H9 (cell line): Measurements from ENCODE around the gene AGBL4. TPM values are rescaled to one million over a fixed set of nuclear protein-coding genes. Genes with fewer than 3 reads are reported as not detected.

ENCODE experiments used
- DNase-seq: peaks from one replicate; pipeline ENCODE4 v3.0.0-alpha.2; 2017
- H2AFZ ChIP-seq: one replicate; pipeline ENCODE4 v1.6.1; 2013; ENCODE audit warnings: mild to moderate bottlenecking, low read length, control low read depth, moderate library complexity
- H2AK5ac ChIP-seq: 2 replicates; pipeline ENCODE4 v1.6.1; 2013; ENCODE audit warnings: low read length, control low read depth, mixed read lengths; ENCODE audit not compliant: insufficient read length
- H2BK120ac ChIP-seq: one replicate; pipeline ENCODE4 v1.6.1; 2013; ENCODE audit warnings: low read depth, mild to moderate bottlenecking, low read length, control low read depth, inconsistent platforms; ENCODE audit not compliant: poor library complexity, severe bottlenecking
- H2BK12ac ChIP-seq: 2 replicates; pipeline ENCODE4 v1.6.1; 2013; ENCODE audit warnings: low read length, control low read depth, mixed read lengths, low read depth; ENCODE audit not compliant: insufficient read length
- H2BK15ac ChIP-seq: 2 replicates; pipeline ENCODE4 v1.6.1; 2013; ENCODE audit warnings: low read depth, low read length, control low read depth
- H2BK20ac ChIP-seq: one replicate; pipeline ENCODE4 v1.6.1; 2013; ENCODE audit warnings: low read depth, mild to moderate bottlenecking, low read length, control low read depth, inconsistent platforms; ENCODE audit not compliant: poor library complexity, severe bottlenecking
- H2BK5ac ChIP-seq: 2 replicates; pipeline ENCODE4 v1.6.1; 2013; ENCODE audit warnings: low read length, control low read depth, mixed read lengths; ENCODE audit not compliant: insufficient read length
- H3K14ac ChIP-seq: 2 replicates; pipeline ENCODE4 v1.6.1; 2013; ENCODE audit warnings: low read length, control low read depth; ENCODE audit not compliant: insufficient read depth
- H3K18ac ChIP-seq: 2 replicates; pipeline ENCODE4 v1.6.1; 2013; ENCODE audit warnings: low read depth, mild to moderate bottlenecking, mixed read lengths, low read length, control low read depth; ENCODE audit not compliant: insufficient read length
- H3K23ac ChIP-seq: 2 replicates; pipeline ENCODE4 v1.6.1; 2013; ENCODE audit warnings: low read length, control low read depth, mixed read lengths, low read depth; ENCODE audit not compliant: insufficient read length
- H3K23me2 ChIP-seq: 2 replicates; pipeline ENCODE4 v1.6.1; 2013; ENCODE audit warnings: low read depth, mild to moderate bottlenecking, mixed read lengths, low read length, control low read depth; ENCODE audit not compliant: insufficient read length, poor library complexity, severe bottlenecking
- H3K27ac ChIP-seq: 2 replicates; pipeline ENCODE4 v1.5.1; 2013; ENCODE audit warnings: low read length, control low read depth, mixed read lengths, low read depth; ENCODE audit not compliant: insufficient read length
- H3K27me3 ChIP-seq: 2 replicates; pipeline ENCODE4 v1.6.1; 2013; ENCODE audit warnings: low read length, control low read depth, inconsistent platforms; ENCODE audit not compliant: insufficient read depth
- H3K4ac ChIP-seq: 2 replicates; pipeline ENCODE4 v1.6.1; 2013; ENCODE audit warnings: low read depth, mild to moderate bottlenecking, control low read depth, inconsistent platforms, low read length, moderate library complexity
- H3K4me1 ChIP-seq: 2 replicates; pipeline ENCODE4 v1.6.1; 2013; ENCODE audit warnings: low read length, control low read depth, inconsistent platforms; ENCODE audit not compliant: insufficient read depth
- H3K4me2 ChIP-seq: 2 replicates; pipeline ENCODE4 v1.6.1; 2013; ENCODE audit warnings: low read length, control low read depth, mixed read lengths; ENCODE audit not compliant: insufficient read length, insufficient read depth
- H3K56ac ChIP-seq: 2 replicates; pipeline ENCODE4 v1.6.1; 2013; ENCODE audit warnings: low read depth, mild to moderate bottlenecking, mixed read lengths, low read length, control low read depth; ENCODE audit not compliant: insufficient read length
- H3K79me1 ChIP-seq: 2 replicates; pipeline ENCODE4 v1.6.1; 2013; ENCODE audit warnings: low read depth, mild to moderate bottlenecking, moderate library complexity, low read length, control low read depth, inconsistent platforms; ENCODE audit not compliant: insufficient read depth, poor library complexity, severe bottlenecking
- H3K79me2 ChIP-seq: 2 replicates; pipeline ENCODE4 v1.6.1; 2013; ENCODE audit warnings: low read length, control low read depth, inconsistent platforms; ENCODE audit not compliant: insufficient read depth
- H3K9ac ChIP-seq: 2 replicates; pipeline ENCODE4 v1.6.1; 2013; ENCODE audit warnings: low read length, control low read depth, mixed read lengths; ENCODE audit not compliant: insufficient read length; ENCODE audit errors: extremely low read depth
- H3K9me3 ChIP-seq: one replicate; pipeline ENCODE4 v1.6.1; 2013; ENCODE audit warnings: low read depth, low read length, inconsistent platforms; ENCODE audit not compliant: control insufficient read depth
- H3T11ph ChIP-seq: one replicate; pipeline ENCODE4 v1.6.1; 2013; ENCODE audit warnings: mild to moderate bottlenecking, low read length, control low read depth, inconsistent platforms
- H4K20me1 ChIP-seq: one replicate; pipeline ENCODE4 v1.6.1; 2013; ENCODE audit not compliant: control insufficient read depth, insufficient read length, insufficient read depth
- H4K5ac ChIP-seq: 2 replicates; pipeline ENCODE4 v1.6.1; 2013; ENCODE audit warnings: low read depth, mild to moderate bottlenecking, mixed read lengths, low read length, control low read depth; ENCODE audit not compliant: insufficient read length
- H4K8ac ChIP-seq: replicated peaks from 2 replicates; pipeline ENCODE4 v1.6.1; 2013; ENCODE audit warnings: low read length, control low read depth, mixed read lengths, low read depth; ENCODE audit not compliant: insufficient read length
- H4K91ac ChIP-seq: 2 replicates; pipeline ENCODE4 v1.6.1; 2013; ENCODE audit warnings: low read depth, mild to moderate bottlenecking, moderate library complexity, mixed read lengths, low read length, control low read depth; ENCODE audit not compliant: insufficient read length
- H3K27ac Mint-ChIP-seq, 3 experiments: 2 replicates in 2 of 3; 3 replicates in 1 of 3; pipeline ENCODE4 v1.8.0; 2020 to 2021; ENCODE audit warnings: mixed read lengths in 3 of 3, mild to moderate bottlenecking in 1 of 3, moderate library complexity in 1 of 3
- H3K27me3 Mint-ChIP-seq: 2 replicates; pipeline ENCODE4 v1.8.0; 2021; ENCODE audit warnings: low read depth, mild to moderate bottlenecking, moderate library complexity, mixed read lengths
- H3K36me3 Mint-ChIP-seq, 3 experiments: 2 replicates in 2 of 3; 3 replicates in 1 of 3; pipeline ENCODE4 v1.8.0; 2020 to 2021; ENCODE audit warnings: low read depth in 3 of 3, mixed read lengths in 3 of 3; ENCODE audit not compliant: insufficient read depth in 1 of 3
- H3K4me1 Mint-ChIP-seq, 2 experiments: 2 replicates each; pipeline ENCODE4 v1.8.0; 2020; ENCODE audit warnings: mixed read lengths in 2 of 2
- H3K4me3 Mint-ChIP-seq, 2 experiments: 2 replicates in 1 of 2; 3 replicates in 1 of 2; pipeline ENCODE4 v1.8.0; 2020 to 2021; ENCODE audit warnings: mild to moderate bottlenecking in 2 of 2, mixed read lengths in 2 of 2, moderate library complexity in 1 of 2
- H3K9me3 Mint-ChIP-seq, 2 experiments: 2 replicates in 1 of 2; 3 replicates in 1 of 2; pipeline ENCODE4 v1.8.0; 2020; ENCODE audit warnings: mild to moderate bottlenecking in 2 of 2, mixed read lengths in 2 of 2, moderate library complexity in 1 of 2
- WGBS: extraction: QIAGEN DNeasy Blood & Tissue Kit; methylation state at CpG from one replicate; pipeline ENCODE4 v1.1.7; 2013; ENCODE audit warnings: missing lambda C conversion rate, low lambda C conversion rate, mixed read lengths; ENCODE audit not compliant: insufficient read length; ENCODE audit errors: extremely low coverage; 5-methylcytosine and 5-hydroxymethylcytosine counted together
- total RNA-seq: library from RNA; stranded (reverse); gene quantifications from 2 replicates; pipeline ENCODE4 v1.2.1, GENCODE V29; 2021
- TF ChIP-seq, protein P1 (sequence below): fragments of 200-600 bp; sonication (generic); conservative IDR thresholded peaks from 3 replicates; pipeline ENCODE4 v1.8.0; 2021; ENCODE audit warnings: antibody characterized with exemption, mild to moderate bottlenecking

The AGBL4 gene
- total RNA-seq, 1 experiment from 2014 or later = not detected

DNA sequence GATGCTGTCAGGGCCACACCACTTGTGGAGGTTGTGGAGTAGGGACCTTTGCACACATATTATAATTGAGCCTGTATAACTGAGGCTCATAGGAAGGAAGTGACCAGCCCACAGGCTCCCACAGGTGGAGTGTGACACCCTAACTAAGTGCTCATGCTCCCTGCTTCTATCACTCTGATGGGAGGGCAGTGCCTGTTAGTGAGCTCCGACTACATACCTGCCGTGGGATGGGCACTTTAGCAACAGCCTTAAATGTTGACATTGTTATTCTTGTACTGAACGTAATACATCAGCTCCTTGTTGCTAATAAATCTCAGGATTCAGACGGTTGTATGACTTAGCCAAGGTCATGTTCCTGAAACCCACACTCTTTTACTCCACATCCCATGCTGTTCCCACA, 1305.0 kb downstream of the AGBL4 start:
- no peak overlapping the region for H2BK12ac ChIP-seq
- H4K5ac ChIP-seq = no peak overlapping the region
- H3T11ph ChIP-seq = no peak overlapping the region
- no peak overlapping the region; a peak in 1 of 7 replicates for H3K27ac Mint-ChIP-seq
- no peaks in the 10 kb centered on the region for H3K9me3 Mint-ChIP-seq
- no peaks in the 10 kb centered on the region for H3K36me3 Mint-ChIP-seq
- peaks cover 1% of the 10 kb centered on the region; the same call in 1 of the 2 replicates for H3K27me3 Mint-ChIP-seq
- H4K91ac ChIP-seq = no peak overlapping the region
- H2BK20ac ChIP-seq = no peak overlapping the region
- no peak for DNase-seq
- H4K20me1 ChIP-seq = no peaks in the 10 kb centered on the region
- no peak overlapping the region for H3K4me2 ChIP-seq
- H4K8ac ChIP-seq = no peak overlapping the region
- H2BK15ac ChIP-seq = no peak overlapping the region
- no peak overlapping the region for H3K4me3 Mint-ChIP-seq
- H2AFZ ChIP-seq = no peak overlapping the region
- H2BK5ac ChIP-seq = no peak overlapping the region
- H3K4ac ChIP-seq = no peak overlapping the region
- no CpG with 5 or more reads among the region's 4 CpGs for WGBS
- H3K14ac ChIP-seq = no peak overlapping the region
- H3K23ac ChIP-seq = no peak overlapping the region
- H3K27me3 ChIP-seq = no peaks in the 10 kb centered on the region; the same call in 1 of the 2 replicates
- no peaks in the 10 kb centered on the region for H3K9me3 ChIP-seq
- H3K79me2 ChIP-seq = no peaks in the 10 kb centered on the region
- H3K9ac ChIP-seq = no peak overlapping the region
- no peak overlapping the region for H3K18ac ChIP-seq
- no peak overlapping the region for H2BK120ac ChIP-seq
- H3K27ac ChIP-seq = no peak overlapping the region
- H3K4me1 Mint-ChIP-seq = peaks cover 0 to 3% of the 10 kb centered on the region in 2 experiments; a peak in 1 of 4 replicates
- no peak overlapping the region for H2AK5ac ChIP-seq
- no peaks in the 10 kb centered on the region for H3K79me1 ChIP-seq
- H3K23me2 ChIP-seq = no peaks in the 10 kb centered on the region
- H3K4me1 ChIP-seq = no peaks in the 10 kb centered on the region
- TF ChIP-seq, protein P1, sequence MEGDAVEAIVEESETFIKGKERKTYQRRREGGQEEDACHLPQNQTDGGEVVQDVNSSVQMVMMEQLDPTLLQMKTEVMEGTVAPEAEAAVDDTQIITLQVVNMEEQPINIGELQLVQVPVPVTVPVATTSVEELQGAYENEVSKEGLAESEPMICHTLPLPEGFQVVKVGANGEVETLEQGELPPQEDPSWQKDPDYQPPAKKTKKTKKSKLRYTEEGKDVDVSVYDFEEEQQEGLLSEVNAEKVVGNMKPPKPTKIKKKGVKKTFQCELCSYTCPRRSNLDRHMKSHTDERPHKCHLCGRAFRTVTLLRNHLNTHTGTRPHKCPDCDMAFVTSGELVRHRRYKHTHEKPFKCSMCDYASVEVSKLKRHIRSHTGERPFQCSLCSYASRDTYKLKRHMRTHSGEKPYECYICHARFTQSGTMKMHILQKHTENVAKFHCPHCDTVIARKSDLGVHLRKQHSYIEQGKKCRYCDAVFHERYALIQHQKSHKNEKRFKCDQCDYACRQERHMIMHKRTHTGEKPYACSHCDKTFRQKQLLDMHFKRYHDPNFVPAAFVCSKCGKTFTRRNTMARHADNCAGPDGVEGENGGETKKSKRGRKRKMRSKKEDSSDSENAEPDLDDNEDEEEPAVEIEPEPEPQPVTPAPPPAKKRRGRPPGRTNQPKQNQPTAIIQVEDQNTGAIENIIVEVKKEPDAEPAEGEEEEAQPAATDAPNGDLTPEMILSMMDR = no peak
- no peak overlapping the region for H3K56ac ChIP-seq
